Midbrain (tissue), 1 donor: ENCODE results near the gene FAM222A.

ENCODE experiments used
- DNase-seq: peaks from one replicate; lab custom pipeline; 2025; lab: John Stamatoyannopoulos, UW

The FAM222A gene

DNA sequence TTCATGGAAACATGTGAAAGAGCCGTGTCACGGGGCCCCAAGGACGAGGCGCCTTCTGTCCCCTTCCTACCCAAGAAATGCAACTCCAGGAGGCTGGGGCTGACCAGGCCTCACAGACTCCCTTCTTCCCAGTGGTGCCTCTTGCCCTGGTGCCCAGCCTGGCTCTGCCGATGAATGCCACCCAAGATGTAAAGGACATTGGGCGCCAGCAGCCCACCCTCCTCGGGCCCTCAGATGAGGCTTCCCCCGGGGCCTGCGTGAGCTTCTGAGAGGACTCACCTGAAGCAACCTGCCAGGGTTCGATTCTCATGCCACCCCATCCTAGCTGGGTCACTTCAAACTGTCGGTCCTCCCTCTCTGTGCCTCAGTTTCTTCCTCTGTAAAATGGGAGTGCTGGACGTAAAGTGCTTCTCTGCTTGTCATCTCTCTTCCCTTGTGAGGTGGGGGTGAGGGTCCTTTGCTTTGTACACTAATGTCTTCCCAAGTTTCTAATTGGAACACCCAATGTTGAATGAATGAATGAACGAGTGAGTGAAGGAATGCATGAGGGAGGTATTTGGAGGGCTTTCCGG lies 10.8 kb downstream of the FAM222A start:
- DNase-seq: no peak

DNA sequence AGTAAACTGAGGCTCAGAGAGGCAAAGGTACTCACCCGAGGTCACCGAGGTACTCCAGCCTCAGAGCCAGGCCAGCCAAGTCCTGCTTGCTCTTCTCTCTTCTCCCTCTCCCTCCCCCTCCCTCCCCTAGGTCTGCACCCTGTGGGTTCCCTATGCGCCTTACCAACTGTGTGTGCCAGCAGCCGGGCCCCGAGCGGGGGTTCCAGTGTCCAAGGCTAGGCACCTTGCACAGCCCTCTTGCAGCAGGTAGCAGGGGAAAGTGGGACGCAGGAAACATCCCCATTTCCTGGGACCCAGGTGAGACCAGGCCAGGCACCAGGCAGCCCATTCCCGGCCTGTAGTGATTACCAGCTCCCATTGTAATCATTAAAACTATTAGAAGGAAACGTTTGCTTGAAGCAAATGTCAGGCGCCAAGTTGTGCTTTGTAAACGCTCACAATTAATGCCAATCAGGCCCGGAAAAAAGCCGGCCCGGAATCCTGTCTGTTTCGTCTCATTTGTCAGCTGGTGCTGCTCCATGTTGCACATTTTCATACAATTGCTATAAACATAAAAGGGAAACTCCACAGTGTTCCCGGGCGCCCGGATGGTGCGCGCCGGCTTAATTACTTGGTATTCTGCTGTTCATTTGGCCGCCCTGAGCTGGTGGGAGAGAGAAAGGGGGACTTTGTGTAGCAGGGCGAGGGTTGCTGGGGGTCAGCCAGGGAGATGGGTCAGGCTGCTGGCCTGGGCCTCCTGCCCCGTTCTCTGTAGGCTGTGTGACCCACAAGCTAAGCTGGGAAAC lies 11.9 kb downstream of the FAM222A start:
- peak; percentile 83 for DNase-seq

DNA sequence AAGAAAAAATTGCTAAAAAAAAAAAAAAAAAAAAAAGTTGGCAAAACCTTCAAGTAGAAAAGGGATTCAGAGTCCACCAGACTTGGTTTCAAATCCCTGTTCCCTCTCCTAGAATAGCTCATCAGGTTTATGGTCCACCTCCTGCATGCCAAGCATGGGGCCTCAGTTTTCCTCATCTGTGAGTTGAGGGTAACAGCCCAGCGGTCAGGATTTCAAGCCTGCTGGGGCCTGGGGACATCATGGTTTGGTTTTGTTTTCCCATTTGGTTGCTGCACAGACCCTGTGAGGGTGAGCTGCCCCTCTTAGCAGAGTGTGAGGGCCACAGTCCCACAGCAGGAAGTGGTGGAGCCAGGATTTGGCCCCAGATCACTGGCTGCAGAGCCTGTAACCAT lies 12.5 kb downstream of the FAM222A start:
- no peak for DNase-seq

DNA sequence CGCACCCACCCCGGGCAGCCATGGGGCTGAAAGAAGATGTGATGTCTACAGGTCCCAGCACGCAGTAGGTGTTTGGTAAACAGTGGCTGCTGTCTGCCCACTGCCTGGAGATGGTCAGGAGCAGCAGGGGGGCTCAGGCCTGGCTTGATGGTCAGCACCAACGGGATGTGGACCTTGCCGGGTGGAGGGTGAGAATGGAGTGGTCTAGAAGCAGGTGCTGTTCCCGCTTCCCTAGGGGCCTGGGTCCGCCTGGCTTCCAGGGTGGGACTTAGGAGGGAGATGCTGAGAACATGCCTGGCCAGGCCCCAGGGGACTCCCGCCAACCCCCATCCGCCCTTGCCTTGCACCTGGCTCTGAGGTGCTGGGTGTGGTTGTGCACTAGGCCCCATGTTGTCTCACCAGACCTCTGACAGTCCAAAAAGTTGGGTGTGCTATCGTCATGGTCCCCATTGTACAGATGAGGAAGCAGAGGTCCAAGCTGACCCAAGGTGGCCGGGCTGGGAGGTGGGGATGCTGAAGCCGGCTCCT lies 12.9 kb downstream of the FAM222A start:
- no peak for DNase-seq

DNA sequence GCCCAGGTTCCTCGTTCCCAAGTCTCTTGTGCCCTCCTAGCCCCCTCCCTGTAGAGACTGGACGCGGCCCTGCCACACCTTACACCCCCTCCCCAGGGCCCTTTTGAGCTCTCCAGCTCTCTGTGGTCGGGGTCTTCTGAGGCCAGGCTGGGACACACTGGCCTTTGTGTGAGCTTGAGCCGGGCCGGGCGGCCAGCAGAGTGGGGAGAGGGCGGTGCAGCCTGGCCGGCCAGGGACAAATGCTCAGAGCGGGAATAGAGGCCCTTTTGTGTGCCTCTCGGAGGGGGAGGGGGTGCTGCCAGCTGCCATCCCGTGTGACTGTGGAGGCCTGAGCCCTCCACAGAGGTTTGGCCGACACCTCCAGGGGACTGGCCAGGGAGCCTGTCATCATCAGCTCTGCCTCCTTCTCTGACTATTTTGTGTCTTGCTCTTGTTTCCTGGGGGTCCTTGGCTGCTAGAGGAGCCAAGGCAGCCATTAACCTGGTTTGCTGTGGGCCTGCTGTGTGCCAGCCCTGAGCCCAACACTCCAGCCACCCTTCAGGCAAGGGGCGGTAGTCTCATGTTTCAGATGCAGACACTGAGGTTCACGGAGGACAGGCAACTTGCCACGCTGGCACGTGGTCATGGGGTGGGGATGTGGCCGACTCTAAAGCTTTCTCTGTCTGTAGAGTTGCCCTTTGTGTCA lies 13.6 kb downstream of the FAM222A start:
- DNase-seq: peak; percentile 95

DNA sequence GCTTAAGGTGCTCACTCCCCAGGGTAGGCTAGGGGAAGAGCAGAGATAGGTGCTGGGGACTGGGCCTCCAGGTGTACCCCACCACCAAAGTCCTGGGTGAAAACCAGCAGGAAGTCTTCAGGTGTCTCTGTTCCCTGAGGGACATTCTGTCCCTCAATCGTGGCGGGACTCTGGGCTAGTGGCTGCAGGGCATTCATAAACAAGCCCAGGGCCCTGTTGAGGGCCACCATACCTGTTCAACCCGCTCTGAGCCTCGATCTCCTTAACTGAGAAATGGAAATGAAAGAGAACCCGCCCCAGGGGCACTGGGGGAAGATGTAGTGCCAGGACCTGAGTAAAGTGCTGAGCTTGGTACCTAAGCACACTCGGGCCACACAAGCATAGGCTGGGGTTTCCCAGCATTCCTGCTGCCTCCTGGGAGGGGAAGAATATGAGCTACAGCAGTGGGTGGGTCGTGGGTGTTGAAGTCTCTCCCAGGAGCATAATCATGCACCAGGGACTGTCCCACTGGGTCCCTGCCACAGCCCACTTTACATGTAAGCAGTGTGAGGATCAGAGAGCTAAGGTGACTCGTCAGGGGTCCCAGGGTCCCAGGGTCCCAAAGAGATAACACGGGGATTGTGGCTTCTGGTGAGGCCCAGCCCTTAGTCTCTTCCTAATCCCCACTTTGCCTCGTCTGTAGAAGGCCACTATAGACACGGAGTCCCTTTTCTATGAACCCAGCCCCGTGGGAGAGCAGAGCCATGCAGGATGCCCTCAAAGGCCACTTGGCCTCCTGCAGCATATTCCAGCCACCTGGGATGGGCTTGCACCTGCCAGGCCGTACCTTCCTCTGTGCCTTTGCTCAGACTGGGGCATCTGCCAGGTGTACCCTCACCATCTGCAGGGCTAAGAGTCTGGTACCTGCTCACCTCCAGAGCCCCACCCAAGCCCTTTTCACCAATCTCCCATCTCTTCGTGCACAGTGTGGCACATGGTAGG lies 14.4 kb downstream of the FAM222A start:
- no peak for DNase-seq

DNA sequence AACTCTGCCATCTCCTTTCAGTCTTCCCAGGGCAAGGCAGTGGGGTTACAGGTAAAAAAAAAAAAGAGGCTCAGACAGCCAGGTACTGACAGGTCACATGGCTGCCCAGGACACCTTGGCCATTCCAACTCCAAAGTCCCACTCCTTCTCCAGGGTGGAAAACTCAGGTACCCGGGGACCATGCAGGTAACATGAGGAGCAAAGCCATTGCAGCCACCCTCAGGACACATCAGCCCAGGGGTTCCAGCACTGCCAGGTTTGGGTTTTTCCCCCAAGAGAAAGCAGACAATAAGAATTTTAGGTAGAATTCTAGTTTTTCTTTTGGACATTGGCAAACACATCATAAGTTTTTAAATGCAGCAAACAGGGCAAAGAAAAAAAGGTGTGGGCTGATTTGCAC lies 15.3 kb downstream of the FAM222A start:
- DNase-seq: no peak

DNA sequence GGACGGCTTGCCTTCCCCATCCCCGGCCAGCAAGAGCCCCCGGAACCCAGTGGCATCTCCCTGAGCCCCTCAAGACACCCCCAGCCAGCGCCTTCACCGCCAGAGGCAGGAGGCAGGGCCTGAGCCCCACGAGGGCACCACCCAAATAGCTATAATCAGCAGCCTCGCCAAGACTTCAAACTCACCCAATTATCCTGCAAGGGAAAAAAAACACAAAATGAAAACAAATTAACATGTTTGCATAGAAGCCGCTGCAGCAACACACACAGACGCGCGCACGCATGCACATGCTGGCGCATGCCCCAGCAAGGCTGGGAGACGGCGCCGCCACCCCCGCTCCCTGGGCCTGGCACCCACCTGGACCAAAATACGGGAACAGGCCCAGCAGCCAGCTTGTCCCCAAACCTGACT lies 15.8 kb downstream of the FAM222A start:
- DNase-seq: peak; percentile 29

DNA sequence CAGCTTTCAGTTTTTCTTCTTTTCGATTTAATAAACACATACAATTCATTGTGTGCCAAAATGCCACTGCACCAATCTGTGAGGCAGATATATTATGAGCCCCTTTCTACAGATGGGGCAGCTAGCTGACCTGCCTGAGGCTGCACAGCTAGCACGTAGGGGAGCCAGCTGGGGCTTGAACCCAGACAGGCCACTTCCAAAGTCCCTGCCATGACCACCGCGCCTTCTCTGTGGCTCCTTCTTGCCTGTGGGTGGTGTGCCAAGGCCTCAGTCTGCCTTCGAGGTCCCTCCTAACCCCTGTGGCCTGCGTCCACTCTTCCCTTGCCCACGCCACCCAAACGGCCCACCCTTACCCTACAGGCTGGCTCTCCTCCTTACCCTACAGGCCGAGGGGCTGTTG lies 16.2 kb downstream of the FAM222A start:
- no peak for DNase-seq

DNA sequence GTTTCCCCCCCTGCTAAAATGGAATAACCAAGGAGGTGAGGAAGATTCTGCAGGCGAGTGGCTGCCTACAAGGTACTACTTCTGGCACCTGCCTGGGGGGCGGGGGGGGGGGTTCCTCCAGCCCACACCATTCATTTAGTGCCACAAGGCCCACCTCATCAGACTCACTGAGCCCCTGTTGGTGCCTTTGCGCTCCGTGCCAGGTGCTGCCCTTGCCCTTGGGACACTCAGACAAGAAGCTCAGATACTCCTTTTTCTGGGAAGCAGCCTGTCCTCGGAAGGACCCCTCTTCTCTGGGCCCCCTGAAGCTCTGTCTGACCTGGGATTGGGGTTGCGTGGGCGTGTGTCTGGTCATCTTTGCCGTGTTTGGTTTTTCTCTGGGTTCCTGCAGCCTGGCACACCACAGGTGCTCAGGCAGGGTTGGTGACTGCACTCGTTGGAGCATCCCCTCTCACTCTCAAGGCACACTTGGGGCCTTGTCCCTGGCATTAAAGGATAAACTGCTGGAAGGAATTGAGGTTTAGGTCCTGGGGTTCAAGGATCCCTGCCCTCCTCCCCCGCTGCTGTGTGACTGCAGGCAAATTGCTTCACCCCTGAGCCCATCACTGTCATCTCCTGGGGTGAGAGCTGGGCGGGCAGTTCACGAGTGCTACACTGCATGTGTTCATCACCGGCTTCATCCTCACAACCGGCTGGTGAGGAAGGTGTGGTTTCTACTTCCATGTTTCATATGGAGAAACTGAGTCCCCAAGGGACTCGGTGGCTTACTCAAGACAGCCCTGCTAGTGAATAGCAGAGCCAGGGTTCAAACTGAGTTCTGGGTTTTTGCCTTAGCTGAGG lies 16.9 kb downstream of the FAM222A start:
- DNase-seq: no peak

DNA sequence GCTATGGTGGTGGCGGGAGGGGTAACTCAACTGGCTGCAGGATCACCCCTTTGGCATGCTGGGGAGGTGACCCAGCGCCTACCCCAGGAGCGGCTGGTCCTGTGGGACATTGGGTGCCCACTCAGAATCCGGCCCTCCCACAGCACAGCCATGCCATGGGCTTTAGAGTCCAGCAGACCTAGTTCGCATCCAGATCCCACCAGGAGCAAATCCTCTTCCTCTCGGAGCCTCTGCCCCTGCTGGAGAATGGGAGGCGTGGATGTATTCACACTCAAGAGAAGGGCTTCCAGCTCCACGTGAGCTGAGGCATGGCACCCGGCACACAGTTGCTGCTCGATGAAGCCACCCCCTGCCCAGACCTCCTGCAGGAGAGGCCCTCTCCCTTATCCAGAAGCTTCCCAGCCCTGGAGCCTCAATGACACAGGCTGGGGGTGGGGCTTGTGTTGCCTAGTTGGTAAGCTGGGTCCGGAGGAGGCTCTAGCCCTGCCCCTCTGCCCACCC lies 17.7 kb downstream of the FAM222A start:
- DNase-seq: no peak

DNA sequence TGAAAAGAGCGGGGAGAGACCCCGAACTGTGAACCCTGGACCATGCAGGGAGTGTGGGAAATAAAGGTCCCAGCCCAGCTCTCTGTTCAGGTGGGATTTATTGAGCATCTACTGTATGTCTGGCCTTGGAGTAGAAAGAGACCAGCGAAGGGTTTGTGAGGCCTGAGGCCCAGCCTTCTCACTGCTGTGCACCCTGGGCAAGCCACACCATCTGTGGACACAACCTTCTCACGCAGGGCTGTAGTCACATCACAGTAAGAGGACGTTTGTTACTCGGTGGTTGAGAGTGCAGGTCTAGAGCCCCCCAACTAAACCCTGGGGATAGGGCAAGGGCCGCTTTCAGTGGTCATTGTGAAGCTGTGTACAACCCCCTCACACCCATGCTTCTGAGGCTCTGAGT lies 18.2 kb downstream of the FAM222A start:
- DNase-seq: no peak

DNA sequence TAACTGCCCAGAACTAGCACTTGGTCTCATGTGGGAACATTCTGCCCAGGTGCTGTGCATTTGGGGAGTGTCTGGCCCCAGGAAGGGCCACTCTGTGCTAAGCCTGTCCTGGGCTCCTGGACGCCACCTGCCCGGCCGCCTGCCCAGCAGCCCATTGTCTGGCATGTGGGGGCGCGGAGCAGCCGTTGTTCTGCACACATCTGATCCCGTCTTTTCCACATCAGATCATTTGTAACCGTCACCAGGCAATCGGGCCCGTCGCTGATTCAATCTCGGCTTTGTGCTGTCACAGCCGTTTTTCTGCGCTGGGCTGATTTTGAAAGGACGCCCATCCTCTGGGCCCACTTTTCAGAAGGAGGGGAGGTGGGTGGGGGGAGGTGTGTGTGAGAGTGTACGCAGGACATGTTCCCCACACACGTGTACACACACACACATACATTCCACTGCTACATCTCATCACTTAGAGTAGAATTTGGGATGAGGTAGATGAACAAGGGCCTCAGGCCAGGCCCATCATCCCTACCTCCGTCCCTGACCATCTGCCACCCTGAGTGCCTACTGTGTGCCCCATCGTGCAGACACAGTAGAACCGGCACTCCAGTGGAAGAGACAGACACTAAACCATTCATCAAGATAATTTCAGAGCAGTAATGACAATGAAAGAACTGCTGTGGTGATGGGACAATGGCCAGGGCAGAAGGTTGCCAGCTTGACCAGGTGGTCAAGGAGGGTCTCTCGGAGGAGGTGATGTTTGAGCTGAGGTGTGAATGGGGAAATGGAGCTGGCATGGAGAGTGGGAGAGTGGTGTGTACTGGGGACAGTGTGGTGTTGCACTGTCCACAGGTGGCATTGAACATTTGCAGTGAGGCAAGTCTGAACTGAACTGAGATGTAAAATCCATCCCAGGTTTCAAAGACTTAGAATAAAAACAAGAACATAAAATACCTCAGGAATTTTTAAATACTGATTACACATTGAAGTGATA lies 19.0 kb downstream of the FAM222A start:
- DNase-seq: no peak

DNA sequence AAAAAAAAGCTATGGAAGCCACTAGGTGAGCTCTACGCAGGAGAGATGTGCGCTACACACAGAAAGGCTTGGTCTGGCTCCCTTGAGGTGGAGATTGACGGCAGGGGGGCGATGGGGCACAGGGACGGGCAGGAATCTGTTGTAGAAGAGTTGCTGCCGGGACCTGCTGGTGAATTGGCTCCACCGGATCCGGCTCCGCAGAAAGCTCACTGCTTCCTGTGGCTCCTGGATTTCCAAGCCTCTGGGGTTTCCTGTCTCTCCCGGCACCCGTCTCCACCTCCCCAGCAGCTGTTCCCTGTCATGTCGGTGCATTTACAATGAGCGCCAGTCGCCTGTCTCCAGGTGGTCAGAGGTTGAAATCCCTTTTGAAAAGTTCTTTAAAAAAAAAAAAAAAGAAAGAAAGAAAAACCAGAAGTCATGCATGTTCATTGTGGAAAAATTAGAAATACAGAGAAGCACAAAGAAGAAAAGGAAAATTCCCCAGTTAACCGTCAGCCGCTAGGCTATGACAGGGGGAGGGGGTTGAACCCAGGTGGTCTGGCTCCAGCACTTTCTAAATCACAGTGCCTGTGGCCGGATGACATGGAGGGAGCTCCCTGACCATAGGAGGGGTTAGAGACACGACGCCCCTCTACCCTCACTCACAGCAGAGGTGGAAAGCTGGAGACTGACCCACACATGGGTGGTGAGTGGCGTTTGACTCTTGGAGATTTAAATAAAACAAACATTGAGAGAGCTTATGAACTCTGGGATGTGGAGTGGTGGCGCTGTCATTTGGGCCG lies 20.8 kb downstream of the FAM222A start:
- no peak for DNase-seq

DNA sequence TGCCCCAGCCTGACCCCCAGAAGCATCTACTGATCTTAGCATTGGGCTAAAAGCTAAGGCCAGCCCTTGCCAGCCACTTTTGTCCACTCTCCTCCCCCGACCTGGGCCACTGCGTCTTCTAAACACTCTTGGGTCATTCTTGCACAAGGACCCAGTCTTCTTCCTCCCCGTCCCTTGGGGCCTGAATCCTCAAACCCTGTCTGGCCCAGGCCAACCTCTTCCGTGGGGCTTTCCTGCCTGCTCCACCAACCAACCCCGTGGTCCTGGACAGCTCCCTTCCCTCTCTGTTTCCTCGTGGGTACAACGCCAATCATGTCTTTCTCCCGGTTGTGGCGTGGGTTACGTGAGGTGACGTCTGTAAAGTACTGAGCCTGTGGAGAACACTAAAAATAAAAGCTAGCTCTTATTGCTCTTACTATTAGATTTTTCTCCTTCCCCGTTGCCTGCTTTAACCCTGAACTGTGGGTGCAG lies 21.5 kb downstream of the FAM222A start:
- no peak for DNase-seq

DNA sequence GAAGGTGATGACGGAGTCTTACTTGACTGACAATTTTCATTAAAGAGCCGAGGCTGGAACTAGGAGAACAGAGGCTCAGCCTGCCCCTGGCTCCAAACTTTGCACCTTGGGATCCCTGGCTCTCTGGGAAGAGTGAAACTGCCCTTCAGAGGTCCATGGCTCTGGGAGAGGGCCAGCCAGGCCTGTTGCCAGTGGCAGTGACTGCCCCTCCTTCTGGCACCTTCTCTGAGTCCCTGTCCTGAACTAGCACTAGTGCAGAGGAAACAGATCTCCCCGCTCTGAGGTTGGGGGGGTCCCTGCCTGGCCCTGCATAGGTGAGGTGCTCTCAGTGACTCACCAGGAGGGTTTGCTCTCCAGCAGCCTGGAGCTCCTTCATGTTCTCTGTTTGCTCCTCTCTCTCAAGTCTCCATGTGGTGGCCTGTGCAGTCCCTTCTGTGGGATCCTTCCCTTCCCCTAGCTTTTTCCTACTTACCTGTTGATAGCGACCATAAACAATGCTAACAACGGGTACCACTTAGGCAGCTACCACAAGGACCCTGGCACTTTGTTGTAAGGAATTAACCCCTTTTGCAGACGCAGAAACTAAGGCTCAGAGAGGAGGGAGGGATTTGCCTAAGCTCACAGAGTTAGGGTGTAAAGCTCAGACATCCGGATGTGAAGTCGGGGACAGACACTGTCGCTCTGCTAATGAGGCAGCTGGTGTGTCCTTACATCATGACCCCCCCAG lies 22.4 kb downstream of the FAM222A start:
- DNase-seq: no peak

DNA sequence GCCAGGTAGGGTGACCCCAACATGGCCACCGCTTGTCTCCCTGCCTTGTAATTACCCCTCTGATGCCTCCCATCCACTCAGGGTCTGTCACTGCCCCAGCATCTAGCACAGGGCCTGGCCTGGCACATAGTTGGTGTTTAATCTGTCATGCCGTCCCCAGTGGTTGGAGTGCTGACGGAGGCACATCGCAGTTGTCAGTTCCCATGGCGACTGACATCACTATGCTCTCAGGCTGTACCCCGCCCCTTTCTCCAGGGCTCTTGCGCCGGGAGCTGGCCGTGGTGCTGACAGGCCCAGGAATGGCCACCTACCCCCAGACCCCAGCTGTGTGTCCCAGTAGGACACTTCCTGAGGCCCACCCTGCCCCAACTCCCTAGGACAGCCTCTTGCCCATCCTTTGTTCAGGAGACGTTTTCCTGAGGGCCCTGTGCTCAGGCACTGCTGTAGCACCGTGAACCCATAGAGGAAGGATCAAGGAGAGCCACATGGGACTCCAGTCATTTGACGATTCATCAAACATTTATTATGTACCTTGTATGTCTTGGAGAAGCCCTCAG lies 23.0 kb downstream of the FAM222A start:
- no peak for DNase-seq

DNA sequence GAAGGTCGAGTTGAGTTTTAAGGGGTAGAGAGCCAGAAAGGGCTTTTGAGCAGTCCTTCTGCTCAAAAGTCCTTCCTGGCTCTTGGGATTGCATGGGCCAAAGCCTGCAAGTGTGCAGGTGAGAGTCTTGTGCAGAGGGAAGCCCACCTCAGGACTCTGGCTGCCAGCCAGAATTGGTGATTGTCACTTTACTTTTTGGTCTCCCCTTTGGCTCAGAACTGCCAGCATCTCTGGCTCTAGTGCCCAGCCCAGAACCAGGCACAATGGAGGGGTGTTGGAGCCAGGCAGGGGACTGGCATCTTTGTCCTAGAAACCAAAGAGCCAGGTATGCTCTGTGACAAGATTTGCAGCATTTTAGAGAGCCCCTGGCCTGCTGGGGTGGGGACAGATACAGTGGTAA lies 23.5 kb downstream of the FAM222A start:
- DNase-seq: no peak
